Measurements from ENCODE around the gene CTSE. TPM values are rescaled to one million over a fixed set of nuclear protein-coding genes. Genes with fewer than 3 reads are reported as not detected.

CTSE gene
- total RNA-seq, 2 experiments from 2014 or later = not detected

DNA sequence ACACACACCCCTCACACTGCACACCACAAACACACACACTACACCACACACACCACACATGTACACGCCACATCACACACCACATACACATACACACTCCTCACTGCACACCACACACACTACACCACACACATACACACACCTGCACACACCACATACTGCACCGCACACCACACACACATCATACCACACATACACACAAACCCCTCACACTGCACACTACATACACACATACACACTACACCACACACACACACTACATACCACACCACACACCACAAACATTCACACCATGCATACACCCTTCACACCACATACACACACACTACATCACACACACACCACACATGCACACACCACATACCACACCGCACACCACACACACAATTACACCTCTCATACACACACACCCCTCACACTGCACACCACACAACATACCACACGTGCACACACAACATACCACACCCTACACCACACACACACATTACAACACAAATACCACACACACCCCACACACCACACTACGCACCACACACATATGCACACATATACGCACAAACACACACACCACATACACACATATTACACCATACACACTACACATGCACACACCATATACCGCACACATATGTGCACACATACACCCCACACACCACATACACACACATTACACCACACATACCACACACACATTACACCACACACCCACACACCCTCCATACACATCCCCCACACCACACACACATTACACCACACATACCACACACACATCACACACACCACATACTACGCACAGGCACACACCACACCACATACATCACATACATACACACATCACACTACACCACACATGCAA lies 50.1 kb downstream of the CTSE start:
- TF ChIP-seq, protein P1, sequence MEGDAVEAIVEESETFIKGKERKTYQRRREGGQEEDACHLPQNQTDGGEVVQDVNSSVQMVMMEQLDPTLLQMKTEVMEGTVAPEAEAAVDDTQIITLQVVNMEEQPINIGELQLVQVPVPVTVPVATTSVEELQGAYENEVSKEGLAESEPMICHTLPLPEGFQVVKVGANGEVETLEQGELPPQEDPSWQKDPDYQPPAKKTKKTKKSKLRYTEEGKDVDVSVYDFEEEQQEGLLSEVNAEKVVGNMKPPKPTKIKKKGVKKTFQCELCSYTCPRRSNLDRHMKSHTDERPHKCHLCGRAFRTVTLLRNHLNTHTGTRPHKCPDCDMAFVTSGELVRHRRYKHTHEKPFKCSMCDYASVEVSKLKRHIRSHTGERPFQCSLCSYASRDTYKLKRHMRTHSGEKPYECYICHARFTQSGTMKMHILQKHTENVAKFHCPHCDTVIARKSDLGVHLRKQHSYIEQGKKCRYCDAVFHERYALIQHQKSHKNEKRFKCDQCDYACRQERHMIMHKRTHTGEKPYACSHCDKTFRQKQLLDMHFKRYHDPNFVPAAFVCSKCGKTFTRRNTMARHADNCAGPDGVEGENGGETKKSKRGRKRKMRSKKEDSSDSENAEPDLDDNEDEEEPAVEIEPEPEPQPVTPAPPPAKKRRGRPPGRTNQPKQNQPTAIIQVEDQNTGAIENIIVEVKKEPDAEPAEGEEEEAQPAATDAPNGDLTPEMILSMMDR (IDR thresholded peaks at IDR 0.05) = no peak
- Histone ChIP-seq H3K4me3 (ENCODE audit: low read length) (no peak overlapping the region), H3K9me3 (ENCODE audit: control insufficient read depth in 1 of 2, insufficient read depth in 1 of 2, low read length in 2 of 2) (no peaks in the 10 kb centered on the region), H3K27ac (ENCODE audit: low read depth in 1 of 2, low read length in 2 of 2) (no peak overlapping the region), H3K27me3 (ENCODE audit: control insufficient read depth in 1 of 2, insufficient read depth in 2 of 2, low read length in 2 of 2) (no peaks in the 10 kb centered on the region), H3K36me3 (ENCODE audit: insufficient read depth, low read length) (no peaks in the 10 kb centered on the region), H3K4me1 (ENCODE audit: insufficient read depth, low read length) (no peaks in the 10 kb centered on the region)
- no peak overlapping the region for H3K4me3 Mint-ChIP-seq
- no peak overlapping the region for H3K27ac Mint-ChIP-seq
- intact Hi-C loops (cut with DNase I, micrococcal nuclease) = loop anchor here in 1 of 2 experiments (10.0 kb wide), 1 partner anchor 379 kb away; no protein-coding TSS in a partner anchor
- no peaks in the 10 kb centered on the region for H3K36me3 Mint-ChIP-seq (ENCODE audit: low read depth)
- no peaks in the 10 kb centered on the region for H3K9me3 Mint-ChIP-seq
- H3K4me1 Mint-ChIP-seq (ENCODE audit: low read depth) = no peaks in the 10 kb centered on the region
- CTCF ChIA-PET = no interaction called here
- POLR2A ChIA-PET = no interaction called here
- peaks cover 4% of the 10 kb centered on the region for H3K27me3 Mint-ChIP-seq
- ATAC-seq (ENCODE audit: poor library complexity) (no peak), DNase-seq (no peak)

DNA sequence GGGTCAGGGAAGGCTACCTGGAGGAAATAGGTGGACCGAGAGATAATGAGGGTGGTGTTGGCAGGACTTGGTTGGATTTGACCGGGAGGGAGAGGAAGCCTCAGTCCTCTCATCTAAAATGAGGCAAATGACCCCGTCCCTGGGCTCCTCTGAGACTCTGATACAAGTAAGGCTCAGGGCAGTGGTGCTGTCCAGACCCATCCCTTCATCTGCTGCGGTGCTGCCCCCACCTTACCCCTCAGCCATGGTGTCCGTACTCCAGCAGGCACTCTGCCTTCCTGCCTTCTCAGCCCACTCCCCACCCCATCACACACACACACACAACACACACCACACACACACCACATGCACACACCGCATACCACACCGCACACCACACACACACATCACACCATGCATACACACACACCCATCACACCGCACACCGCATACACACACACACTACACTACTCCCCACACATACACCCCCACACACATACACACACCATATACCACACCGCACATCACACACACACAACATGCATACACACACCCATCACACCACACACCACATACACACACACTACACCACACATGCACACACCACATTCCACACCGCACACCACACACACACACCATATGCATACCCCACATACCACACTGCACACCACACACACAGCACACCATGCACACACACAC lies 51.1 kb downstream of the CTSE start:
- ATAC-seq (ENCODE audit: poor library complexity) (no peak), DNase-seq (no peak)
- Mint-ChIP-seq H3K4me3 (no peak overlapping the region), H3K27ac (no peak overlapping the region), H3K27me3 (peaks cover 4% of the 10 kb centered on the region), H3K9me3 (no peaks in the 10 kb centered on the region), H3K36me3 (ENCODE audit: low read depth) (no peaks in the 10 kb centered on the region), H3K4me1 (ENCODE audit: low read depth) (no peaks in the 10 kb centered on the region)
- no peaks in the 10 kb centered on the region for H3K4me1 ChIP-seq (ENCODE audit: insufficient read depth, low read length)
- intact Hi-C loops (cut with DNase I, micrococcal nuclease) = loop anchor here in 1 of 2 experiments (10.0 kb wide), 1 partner anchor 378 kb away; no protein-coding TSS in a partner anchor
- CTCF ChIA-PET = no interaction called here
- H3K9me3 ChIP-seq (ENCODE audit: control insufficient read depth in 1 of 2, insufficient read depth in 1 of 2, low read length in 2 of 2) = no peaks in the 10 kb centered on the region
- H3K27me3 ChIP-seq (ENCODE audit: control insufficient read depth in 1 of 2, insufficient read depth in 2 of 2, low read length in 2 of 2) = no peaks in the 10 kb centered on the region
- H3K4me3 ChIP-seq (ENCODE audit: low read length) = no peak overlapping the region
- no peak overlapping the region for H3K27ac ChIP-seq (ENCODE audit: low read depth in 1 of 2, low read length in 2 of 2)
- H3K36me3 ChIP-seq (ENCODE audit: insufficient read depth, low read length) = no peaks in the 10 kb centered on the region
- TF ChIP-seq, protein P1 (IDR thresholded peaks at IDR 0.05) = no peak
- POLR2A ChIA-PET = no interaction called here

DNA sequence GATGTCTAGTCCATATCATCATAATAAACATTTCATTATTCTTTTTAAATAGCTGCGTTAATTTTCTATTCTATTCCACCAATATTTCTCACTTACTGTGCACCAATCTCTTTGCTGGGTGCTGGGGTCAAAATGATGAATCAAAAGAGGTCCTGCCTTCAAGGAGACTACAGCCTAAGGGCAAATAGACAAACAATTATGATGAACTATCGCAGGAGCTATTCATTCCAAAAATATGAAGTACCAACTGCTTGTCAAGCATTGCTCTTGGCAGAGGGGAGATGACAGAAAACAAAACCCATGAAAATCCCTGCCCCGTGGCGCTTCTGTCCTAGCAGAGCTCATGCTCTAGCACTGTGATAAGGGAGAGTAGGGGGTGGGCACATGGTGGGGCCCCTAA lies 51.6 kb downstream of the CTSE start:
- ATAC-seq (ENCODE audit: poor library complexity) = no peak
- intact Hi-C loops (cut with DNase I, micrococcal nuclease) = loop anchor here in 1 of 2 experiments (10.0 kb wide), 1 partner anchor 377 kb away; no protein-coding TSS in a partner anchor
- TF ChIP-seq, protein P1 (IDR thresholded peaks at IDR 0.05) = no peak
- H3K27me3 Mint-ChIP-seq = no peaks in the 10 kb centered on the region
- H3K4me3 Mint-ChIP-seq = no peak overlapping the region
- ChIA-PET POLR2A (no interaction called here), CTCF (no interaction called here)
- DNase-seq = no peak
- no peaks in the 10 kb centered on the region for H3K4me1 ChIP-seq (ENCODE audit: insufficient read depth, low read length)
- no peak overlapping the region for H3K27ac Mint-ChIP-seq
- H3K9me3 Mint-ChIP-seq = no peaks in the 10 kb centered on the region
- H3K4me1 Mint-ChIP-seq (ENCODE audit: low read depth) = no peaks in the 10 kb centered on the region
- no peaks in the 10 kb centered on the region for H3K9me3 ChIP-seq (ENCODE audit: control insufficient read depth in 1 of 2, insufficient read depth in 1 of 2, low read length in 2 of 2)
- no peaks in the 10 kb centered on the region for H3K36me3 Mint-ChIP-seq (ENCODE audit: low read depth)
- H3K27ac ChIP-seq (ENCODE audit: low read depth in 1 of 2, low read length in 2 of 2) = no peak overlapping the region
- no peaks in the 10 kb centered on the region for H3K27me3 ChIP-seq (ENCODE audit: control insufficient read depth in 1 of 2, insufficient read depth in 2 of 2, low read length in 2 of 2)
- no peak overlapping the region for H3K4me3 ChIP-seq (ENCODE audit: low read length)
- H3K36me3 ChIP-seq (ENCODE audit: insufficient read depth, low read length) = no peaks in the 10 kb centered on the region
